ENCODE data around the gene LDLRAD3.

LDLRAD3 gene

DNA sequence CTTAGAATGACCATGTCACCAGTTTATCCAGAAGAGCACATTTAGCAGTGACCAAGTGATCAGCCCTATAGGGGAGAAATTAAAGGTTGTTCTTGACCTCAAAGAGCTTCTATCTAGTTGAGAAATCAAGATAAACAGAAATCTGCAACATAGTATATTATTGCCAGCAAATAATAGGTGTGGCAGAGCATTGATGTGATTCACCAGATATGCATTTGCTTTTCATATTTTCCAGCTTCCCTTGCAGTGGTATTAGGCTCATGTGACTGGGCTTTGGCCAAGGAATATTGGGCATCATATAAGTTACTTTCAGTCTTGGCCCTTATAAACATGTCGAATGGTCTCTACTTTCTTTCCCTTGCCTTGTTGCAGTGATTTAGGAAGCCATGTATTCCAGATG, 310.9 kb downstream of the LDLRAD3 start:
- DNase-seq, result no peak

DNA sequence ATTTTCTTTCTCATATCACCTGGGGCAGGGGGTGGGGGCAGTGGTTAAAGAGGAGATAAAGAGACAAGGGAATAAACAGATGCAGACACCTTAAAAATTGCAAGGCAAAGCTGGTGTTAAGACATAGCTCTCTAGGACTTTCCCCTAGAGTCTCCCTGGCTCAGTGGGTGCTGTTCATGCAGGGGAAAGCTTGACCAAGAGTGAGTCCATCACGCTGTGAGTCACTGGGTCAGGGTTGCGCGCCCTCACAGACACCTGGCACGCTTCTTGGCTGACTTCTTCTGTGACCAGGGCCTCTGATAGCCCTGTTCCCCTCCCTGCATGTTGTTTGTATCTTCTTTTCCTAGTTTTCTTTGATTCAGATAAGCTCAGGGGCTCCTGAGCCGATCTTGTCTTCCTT, 313.5 kb downstream of the LDLRAD3 start:
- no peak for DNase-seq

DNA sequence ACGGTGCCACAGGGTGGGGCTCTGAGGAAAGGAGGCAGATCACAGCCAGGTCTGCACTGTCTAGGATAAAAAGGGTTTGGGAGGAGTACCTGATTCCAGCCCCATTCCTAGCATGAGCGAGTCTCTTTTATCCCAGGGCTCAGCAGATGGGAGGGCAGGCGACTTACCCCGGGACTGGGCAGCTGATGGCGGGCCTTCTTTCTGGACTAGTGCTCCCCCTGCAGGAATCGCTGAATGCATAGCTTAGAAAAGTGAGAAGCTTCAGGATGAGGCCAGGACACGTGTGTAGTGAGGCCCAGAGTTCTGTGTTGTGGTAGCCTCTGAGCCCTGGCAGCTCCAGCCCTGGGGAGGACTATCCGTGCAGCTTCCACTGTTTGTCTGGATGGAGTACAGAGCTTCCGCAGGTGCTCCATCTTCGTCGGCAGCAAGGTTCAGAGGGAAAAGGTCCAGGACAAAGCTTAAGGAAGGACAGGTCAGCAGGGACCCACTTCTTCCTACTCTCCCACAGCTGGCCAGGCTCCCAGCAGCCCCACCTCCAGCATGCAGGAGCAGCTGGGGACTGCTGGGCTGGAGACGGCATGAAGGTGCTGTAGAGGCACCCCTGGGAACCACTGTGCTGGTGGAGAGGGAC, 315.0 kb downstream of the LDLRAD3 start:
- no peak for DNase-seq

DNA sequence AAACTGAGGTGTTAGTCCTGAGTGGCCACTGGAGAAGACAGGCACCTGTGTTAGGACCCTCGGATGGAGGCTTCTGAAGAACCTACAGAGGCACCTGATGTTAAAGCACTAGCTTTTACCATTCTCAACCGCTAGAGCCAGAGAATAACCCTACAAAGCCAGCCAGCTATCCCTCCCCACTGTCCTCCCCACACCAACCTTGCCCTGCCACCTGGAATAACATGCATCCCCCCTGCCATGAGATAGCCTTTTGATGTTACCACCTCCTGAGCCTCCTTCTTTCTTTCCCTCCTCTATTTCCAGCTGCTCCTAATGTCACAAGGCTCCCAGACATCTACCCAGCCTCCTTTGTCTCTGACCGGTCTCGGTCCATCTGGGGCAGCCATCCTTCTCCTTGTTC, 317.2 kb downstream of the LDLRAD3 start:
- DNase-seq, result no peak

DNA sequence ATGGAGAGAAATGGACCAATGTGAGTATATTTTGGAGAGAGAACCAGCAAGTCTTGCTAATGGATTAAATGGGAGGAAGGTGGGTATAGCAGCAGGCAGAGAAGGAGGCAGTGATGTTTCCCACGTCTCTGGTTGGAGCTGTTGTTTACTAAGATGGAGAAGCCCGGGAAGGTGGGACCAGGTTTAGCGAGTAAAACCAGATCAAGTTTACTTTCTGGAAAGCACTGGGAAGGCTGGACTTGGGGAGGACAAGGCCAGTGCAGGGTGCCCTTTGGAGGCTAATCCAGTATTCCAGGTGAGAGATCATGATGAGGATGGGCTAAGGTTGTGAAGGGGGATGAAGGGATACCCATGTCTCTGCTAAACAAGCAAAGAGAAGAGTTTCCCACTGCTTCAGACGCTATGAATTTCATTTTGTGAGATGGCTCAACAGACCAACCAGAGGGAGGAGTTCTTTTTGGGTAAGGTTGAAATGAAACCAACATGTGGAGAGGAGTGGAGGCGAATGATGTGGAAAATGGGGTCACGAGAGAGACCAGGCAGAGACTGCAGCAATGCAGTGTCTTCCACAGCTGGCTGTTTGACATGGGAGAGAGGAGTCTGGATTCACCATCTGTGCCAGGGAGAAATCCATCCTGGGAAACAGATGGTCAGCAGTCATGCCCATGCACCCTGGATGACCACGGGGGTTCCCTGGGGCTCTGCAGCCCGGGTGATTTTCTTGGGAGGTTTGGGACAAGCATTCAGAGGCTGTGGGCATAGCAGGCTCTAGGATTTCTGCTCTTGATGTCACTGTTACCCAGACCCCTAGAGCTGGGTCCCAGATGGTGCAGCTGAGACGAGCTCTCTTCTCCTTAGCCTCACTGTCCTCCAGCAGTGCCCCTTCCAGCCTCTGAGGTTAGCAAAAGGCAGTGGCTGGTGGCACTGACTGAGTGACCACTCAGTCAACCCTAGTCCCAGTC, 320.4 kb downstream of the LDLRAD3 start:
- DNase-seq, result no peak

DNA sequence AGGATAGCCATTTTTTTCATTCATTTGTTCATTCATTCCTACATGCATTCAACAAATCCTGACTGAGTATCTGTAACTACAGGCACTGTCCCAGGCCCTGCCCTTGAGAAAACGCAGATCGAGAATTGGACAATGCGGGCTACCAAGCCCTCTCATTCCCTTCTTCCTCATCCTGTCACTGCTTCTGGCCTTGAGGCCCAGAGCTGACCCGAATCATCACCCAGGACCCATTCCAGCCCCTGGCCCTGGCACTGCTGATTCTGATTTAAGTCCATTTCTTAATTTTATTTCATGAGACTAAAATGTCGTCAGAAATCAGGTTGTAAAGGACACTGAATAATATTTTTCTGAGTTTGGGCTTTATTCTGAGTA, 321.1 kb downstream of the LDLRAD3 start:
- DNase-seq, result no peak

DNA sequence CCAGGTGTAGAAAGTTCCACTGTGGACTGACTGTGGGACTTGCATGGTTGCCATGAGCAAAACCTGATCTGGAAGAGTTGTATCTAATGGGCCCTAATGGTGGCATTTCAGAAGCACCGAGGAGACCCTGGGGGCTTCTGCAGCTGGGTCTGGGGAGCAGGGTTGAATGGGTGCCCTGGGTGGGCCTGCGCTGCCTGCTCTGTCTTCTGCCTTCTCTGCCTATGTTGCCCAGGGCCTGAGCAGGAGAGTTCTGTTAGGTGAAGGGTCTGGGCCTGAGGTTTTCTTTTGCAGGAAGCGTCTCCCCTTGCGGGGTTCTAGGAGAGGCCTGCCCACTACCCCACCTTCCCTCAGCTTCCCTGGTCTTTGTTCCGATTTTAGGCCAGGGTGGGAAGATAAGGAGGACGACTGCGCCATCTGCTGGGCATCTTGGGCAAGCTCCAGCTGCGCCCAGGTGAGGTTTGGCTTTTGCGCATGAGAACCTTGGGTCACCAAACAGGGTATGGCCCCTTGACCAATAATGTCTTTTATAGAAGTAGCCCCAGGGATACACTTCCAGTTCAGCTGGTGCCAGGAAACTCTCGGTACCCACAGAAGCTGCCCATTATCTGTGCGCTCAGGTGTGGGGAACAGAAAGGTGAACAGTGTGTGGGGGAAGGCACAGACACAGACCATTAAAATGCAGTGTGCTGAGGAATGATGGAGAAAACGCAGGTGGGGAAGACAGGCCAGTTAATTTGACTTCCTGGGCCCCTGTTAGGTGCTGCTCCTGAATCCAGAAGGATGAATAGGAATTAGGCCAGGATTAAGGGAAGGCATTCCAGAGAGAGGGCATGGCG, 322.1 kb downstream of the LDLRAD3 start:
- peak; percentile 42 for DNase-seq

DNA sequence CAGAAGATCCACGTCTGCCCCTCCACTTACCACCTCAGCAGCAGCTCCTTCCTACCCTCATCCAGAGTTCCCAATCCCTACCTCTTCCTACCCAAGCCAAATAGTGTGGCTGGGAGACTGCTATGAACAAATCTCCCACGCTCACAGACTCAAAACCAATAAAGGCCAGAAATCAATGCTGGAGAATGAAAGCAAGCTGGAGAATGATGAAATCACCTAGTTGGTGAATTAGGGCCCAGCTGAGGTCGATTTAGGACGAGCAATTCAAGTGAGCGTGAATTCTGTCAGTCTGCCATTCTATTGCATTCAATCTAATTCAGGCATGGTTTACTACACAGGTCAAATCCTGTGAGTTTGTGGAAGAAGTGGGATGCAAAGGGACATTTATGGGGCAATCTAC, 322.9 kb downstream of the LDLRAD3 start:
- DNase-seq, result no peak

DNA sequence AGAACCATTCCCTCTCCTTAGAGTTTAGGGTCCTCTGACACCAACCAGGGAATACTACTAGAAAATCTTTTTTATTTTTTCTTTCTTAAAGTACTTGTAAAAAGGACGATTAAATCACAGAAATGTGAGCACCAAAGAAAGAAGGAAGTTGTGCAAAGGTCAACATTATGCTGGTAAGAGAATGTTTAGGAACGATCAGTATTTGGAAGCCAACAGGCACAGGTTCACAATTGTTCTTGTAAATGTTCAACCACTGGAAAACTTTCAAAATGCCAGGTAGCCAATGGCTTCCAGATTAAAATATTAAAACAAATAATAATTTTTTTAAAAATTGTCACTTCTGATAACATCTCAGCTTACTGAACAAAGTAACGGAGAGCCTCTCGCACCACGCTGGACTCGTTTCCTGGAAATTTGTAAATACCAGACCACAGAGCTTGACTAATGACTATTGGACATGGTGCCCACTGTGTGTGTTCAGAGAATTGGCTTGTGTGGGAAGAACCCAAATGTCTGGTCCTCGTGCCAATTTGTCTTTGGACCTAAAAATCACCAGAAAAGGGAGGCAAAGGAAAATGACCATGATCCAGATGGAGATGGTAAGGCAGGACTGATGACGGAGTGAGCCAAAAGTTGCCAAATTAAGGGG, 324.6 kb downstream of the LDLRAD3 start:
- DNase-seq, result no peak

DNA sequence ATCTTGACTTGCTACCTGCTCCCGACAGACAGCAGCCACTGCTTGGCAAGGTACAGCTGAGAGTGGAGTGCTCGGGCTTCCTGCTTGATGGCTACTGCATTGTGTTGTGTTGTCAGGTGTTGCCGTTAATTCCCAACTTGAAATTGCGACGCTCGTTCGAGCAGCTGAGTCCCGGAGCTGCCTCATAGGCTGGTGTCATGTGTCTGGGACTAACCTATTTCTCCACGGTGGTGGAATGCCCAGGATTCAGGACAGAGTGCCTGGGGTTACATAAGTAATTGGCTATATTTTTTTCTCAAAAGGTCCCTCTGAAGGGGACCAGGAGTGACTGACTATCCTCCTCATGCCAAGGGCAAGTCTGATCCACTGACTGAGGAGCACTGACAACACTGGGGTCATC, 326.8 kb downstream of the LDLRAD3 start:
- no peak for DNase-seq

DNA sequence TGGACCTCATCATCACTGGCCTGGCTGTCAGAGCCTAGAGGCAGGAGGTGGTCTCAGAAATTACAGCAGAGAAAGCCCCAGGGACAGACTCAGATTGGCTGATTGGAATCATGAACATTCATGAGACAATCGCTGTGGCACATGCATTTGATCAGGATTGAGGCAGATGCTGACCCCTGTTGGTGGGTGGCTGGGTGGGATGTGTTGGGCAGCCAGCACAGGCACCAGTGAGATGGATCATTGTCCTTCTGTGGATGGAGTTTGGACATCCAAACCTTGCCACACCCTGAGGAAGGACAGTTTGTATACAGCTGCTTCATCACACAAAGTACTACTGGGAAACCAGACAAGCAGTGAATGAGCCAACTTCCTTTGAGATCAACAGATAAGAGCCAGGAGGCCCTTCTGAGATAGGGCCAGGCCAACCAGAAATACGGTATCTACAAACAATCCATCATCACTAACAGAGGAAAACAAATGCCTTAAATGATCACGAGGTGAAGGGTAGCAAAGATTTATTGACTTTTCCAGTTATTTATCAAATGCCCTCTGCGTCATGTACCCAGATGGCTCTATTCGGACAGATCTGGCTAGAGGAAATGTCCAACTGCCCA, 328.0 kb downstream of the LDLRAD3 start:
- DNase-seq, result no peak

DNA sequence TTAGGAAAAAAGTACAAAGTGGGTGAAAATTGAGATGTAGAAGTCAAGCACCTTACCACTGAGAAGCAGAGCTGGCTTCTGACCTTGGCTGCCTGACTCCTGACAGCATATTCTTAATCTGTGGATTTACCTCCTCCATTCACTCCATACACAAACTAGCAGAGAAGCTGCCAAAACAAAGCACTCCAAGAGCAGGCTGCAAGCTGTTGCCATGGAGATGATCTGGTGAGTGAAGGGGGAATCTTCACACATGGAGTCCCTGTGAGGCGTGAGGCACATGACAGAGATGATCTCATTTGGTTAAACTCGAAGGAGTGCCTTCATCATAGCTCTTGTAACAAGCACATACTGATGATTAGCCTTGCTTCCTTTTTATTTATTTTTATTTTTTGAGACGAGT, 329.2 kb downstream of the LDLRAD3 start:
- no peak for DNase-seq

DNA sequence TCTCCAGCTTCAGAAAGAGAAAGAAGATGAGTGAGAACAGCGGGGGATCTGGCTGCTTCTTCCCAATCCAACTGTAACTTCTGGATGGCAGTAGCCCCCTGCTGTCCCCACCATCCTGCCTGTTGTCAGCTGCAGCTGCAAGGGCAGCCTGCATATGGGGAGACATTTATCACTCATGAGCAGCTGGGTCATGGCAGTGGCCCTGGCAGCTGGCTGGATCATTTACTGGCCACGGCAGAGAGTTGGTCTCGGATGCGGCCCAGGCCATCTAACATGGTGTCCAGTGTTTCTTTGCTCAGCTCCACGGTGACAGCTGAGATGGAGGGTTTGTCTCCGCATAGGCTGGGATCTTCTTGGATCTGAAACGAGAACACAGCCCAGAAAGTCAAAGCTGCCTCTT, 330.6 kb downstream of the LDLRAD3 start:
- no peak for DNase-seq

DNA sequence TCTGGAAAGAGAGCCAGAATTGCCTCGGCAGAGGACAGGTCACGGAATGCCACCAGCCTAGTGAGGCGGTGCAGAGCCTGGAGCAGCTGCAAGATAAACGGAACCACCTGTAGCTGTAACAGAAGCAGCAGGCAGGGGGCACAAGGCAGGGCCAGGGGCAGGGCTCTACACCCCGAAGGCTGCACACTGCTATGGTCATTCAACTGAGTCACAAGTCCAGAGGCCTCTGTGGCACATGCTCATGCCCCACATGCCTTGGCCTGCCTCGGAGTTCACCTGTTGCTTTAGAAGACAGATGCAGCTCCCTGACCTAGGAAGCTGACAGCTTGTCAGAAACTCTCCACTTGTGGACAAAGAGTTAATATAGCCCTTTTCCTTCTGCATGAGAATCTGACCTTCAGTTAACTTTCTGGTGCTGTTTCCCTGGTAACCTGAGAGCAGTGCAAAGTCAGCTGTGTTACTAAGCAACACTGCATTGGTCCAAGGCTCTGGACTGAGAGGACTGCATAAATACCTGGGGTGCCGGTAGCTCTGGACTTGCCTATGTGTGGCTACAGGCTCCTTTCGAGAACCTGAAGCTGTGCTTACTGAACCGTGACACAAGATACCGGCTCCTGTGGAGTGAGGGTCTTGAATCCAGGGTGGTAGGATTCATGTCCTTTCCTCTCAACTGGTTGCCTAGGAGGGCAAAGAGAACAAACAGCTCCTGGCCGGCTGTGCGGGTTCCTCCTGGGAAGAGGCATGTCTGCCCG, 334.8 kb downstream of the LDLRAD3 start:
- no peak for DNase-seq

DNA sequence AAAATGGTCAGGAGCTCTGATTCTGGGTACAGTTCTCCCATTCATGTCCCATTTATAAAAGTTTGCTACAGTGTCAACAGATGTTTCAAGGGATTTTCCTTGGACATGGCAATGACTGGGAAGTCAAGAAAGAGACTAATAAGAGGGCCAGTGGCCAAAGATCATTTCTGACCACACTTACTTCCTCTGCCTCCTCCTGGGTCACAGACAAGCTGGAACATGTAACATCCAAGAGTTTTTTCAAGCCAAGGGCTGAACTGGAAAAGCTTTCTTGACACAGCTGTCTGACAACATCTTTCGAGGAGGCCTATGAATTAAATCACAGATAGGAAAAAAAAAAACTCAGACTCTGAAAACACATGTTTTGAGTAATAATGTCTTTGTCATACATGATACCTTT, 336.7 kb downstream of the LDLRAD3 start:
- no peak for DNase-seq

Data from CD4-positive, alpha-beta T cell treated with Interleukin-17A for 1 hour (primary cell).